Measurements from ENCODE around the gene C2CD4C.

DNA sequence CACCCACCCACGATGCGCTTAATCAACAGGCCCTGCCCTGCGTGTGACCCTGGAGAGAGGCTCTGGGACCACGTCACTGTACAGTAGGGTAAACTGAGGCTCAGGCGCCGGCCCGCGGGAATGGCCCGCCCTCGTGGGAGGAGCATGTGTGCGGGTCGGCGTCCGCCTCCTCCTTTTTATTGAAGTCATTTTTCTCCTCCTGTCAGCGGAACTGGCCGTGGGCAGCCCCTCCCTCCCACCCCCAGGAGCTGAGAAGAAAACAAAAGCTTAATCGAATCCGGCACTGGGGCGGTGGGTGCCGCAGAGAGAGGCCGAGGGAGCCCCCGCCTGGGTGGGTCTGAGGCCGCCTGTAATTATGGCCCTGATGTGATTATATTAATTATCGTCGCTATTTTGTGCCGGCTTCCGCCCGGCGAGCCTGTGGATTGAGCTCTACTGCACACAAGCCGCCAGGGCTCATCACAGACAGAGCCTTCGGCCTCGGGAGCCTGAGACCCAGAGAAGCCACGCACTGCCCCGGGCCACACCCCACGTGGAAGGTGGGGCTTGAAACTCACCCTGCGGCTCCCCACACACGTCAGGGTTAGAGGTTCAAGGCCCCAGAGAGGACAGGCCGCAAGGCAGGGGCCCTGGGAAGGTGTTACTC lies 7.0 kb downstream of the C2CD4C start:
- TF ChIP-seq ZNF274 (IDR thresholded peaks at IDR 0.05; ENCODE audit: low read depth, low read length) (no peak), YY1 (IDR thresholded peaks at IDR 0.05; ENCODE audit: insufficient read depth, insufficient read length) (no peak), SUZ12 (IDR thresholded peaks at IDR 0.05; ENCODE audit: extremely low read depth, insufficient read depth, insufficient read length) (no peak)
